Vagina (tissue), 2 donors: ENCODE measurements around the gene TCOF1. TPM values are rescaled to one million over a fixed set of nuclear protein-coding genes. Genes with fewer than 3 reads are reported as not detected.

ENCODE experiments used
- DNase-seq, 2 donors: peaks; one replicate each; pipeline ENCODE4 v3.0.0-alpha.2; 2017; ENCODE audit errors: extremely low spot score in 2 of 2
- H3K27ac ChIP-seq: fragments of 200-600 bp; sonication (generic); one replicate; pipeline ENCODE4 v1.5.1; 2019
- H3K27me3 ChIP-seq: fragments of 200-600 bp; sonication (generic); one replicate; pipeline ENCODE4 v1.5.1; 2019
- H3K36me3 ChIP-seq, 2 donors: fragments of 200-600 bp; sonication (generic); one replicate each; pipeline ENCODE4 v1.5.1; 2017 to 2019
- H3K4me1 ChIP-seq: fragments of 200-600 bp; sonication (generic); one replicate; pipeline ENCODE4 v1.5.1; 2019
- H3K4me3 ChIP-seq, 2 donors: fragments of 200-600 bp; sonication (generic); 1 replicate in 1 of 2; 2 replicates in 1 of 2; pipeline ENCODE4 v1.5.1; 2016 to 2019
- H3K9me3 ChIP-seq: fragments of 200-600 bp; sonication (generic); one replicate; pipeline ENCODE4 v1.5.1; 2019
- CTCF ChIP-seq, 3 experiments: fragments of 450-650 bp in 2 of 3; fragments of 200-600 bp in 1 of 3; sonication (generic) in 1 of 3; IDR thresholded peaks; one replicate each; pipeline ENCODE4 v1.5.1; 2017 to 2019; ENCODE audit warnings: antibody characterized with exemption in 3 of 3, mild to moderate bottlenecking in 2 of 3, moderate library complexity in 2 of 3
- POLR2A ChIP-seq, 2 donors: fragments of 450-650 bp; IDR thresholded peaks; one replicate each; pipeline ENCODE4 v1.6.1; 2017; ENCODE audit warnings: antibody characterized with exemption in 2 of 2, mild to moderate bottlenecking in 2 of 2, moderate library complexity in 2 of 2
- POLR2AphosphoS5 ChIP-seq, 2 donors: sonication (generic); formaldehyde crosslinking; IDR thresholded peaks; one replicate each; pipeline ENCODE4 v1.9.0; 2017; ENCODE audit warnings: antibody characterized with exemption in 2 of 2, mild to moderate bottlenecking in 2 of 2, low read depth in 1 of 2; ENCODE audit not compliant: insufficient read depth in 1 of 2
- intact Hi-C: fragments of 100-400 bp; cut with DNase I; formaldehyde crosslinking; loops from one replicate; pipeline ENCODE4 v1.15.1; 2023
- total RNA-seq: library from RNA; depleted of rRNA; stranded (reverse); fragments of >200 nt; gene quantifications from one replicate; pipeline ENCODE4 v1.2.3, GENCODE V29; 2016

TCOF1 gene
- total RNA-seq, 1 donor from 2014 or later = 39.3 TPM

DNA sequence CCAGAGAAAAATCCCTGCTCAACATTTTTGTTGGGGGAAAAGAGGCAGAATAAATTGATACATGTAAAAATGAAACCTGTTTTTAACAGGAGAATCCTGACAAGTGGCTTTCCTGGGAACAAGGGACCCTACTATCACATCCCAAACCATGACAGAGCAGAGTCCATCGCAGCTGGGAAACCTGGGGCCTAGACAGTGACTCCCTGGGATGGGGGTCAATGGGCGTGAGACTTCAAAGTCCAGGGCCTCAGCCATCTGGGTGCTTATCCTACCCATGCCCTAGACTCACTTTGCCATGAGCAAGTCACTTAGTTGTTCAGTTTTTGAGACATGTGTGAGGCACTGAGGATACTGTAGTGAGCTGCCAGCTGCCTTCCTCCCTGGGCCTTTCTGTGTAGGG is 5.7 kb downstream of the TCOF1 start:
- Histone ChIP-seq H3K9me3 (no peaks in the 10 kb centered on the region), H3K4me1 (peaks cover 12% of the 10 kb centered on the region), H3K4me3 (no peak overlapping the region), H3K27me3 (no peaks in the 10 kb centered on the region), H3K36me3 (peaks cover 0 to 62% of the 10 kb centered on the region in 2 donors), H3K27ac (no peak overlapping the region)
- TF ChIP-seq POLR2A (IDR thresholded peaks at IDR 0.05) (no peak), CTCF (IDR thresholded peaks at IDR 0.05) (no peak), POLR2AphosphoS5 (IDR thresholded peaks at IDR 0.05; ENCODE audit: insufficient read depth in 1 of 2, low read depth in 1 of 2) (no peak)
- intact Hi-C loops = no loop called here
- no peak for DNase-seq

- peaks cover 0 to 70% of the 10 kb centered on the region in 2 donors for H3K36me3 ChIP-seq
- H3K27me3 ChIP-seq = no peaks in the 10 kb centered on the region
- no peak overlapping the region for H3K4me3 ChIP-seq
- TF ChIP-seq POLR2AphosphoS5 (IDR thresholded peaks at IDR 0.05; ENCODE audit: insufficient read depth in 1 of 2, low read depth in 1 of 2) (no peak), CTCF (IDR thresholded peaks at IDR 0.05) (no peak), POLR2A (IDR thresholded peaks at IDR 0.05) (no peak)
- H3K27ac ChIP-seq = no peak overlapping the region
- peaks cover 4% of the 10 kb centered on the region for H3K4me1 ChIP-seq
- H3K9me3 ChIP-seq = no peaks in the 10 kb centered on the region
- DNase-seq = no peak
- intact Hi-C loops = no loop called here
Observed at GRCh38 chr5:150364004-150364403, 6.5 kb downstream of the TCOF1 start.

- intact Hi-C loops = no loop called here
- H3K36me3 ChIP-seq = peaks cover 0 to 93% of the 10 kb centered on the region in 2 donors
- DNase-seq = no peak
- H3K9me3 ChIP-seq = no peaks in the 10 kb centered on the region
- H3K4me3 ChIP-seq = no peak overlapping the region
- H3K4me1 ChIP-seq = no peaks in the 10 kb centered on the region
- no peaks in the 10 kb centered on the region for H3K27me3 ChIP-seq
- no peak overlapping the region for H3K27ac ChIP-seq
- TF ChIP-seq POLR2AphosphoS5 (IDR thresholded peaks at IDR 0.05; ENCODE audit: insufficient read depth in 1 of 2, low read depth in 1 of 2) (no peak), CTCF (IDR thresholded peaks at IDR 0.05) (no peak), POLR2A (IDR thresholded peaks at IDR 0.05) (no peak)
Observed at GRCh38 chr5:150368526-150368925, 11.0 kb downstream of the TCOF1 start.

DNA sequence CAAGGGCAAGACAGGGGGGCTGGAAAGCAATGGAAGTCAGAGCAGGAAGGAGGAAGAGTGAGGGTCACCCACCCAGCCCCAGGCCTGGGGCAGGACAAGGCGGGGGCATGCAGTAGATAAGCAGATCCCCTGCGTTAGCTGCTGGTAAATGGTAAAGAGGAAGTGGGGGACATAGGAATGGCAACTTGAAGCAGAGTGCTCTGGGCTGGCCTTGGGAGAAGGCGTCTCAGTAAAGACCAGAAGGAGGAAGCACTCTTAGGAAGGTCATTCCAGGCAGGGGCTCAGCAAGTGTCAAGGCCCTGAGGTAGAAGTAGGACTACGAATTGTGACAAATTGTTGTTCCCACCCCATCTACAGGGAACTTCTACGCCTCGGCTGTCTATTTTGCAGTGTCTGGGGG is 15.1 kb downstream of the TCOF1 start:
- Histone ChIP-seq H3K9me3 (no peaks in the 10 kb centered on the region), H3K36me3 (peaks cover 0 to 98% of the 10 kb centered on the region in 2 donors), H3K4me3 (no peak overlapping the region), H3K4me1 (no peaks in the 10 kb centered on the region), H3K27ac (no peak overlapping the region), H3K27me3 (no peaks in the 10 kb centered on the region)
- DNase-seq = no peak
- no peak for TF ChIP-seq POLR2AphosphoS5 (IDR thresholded peaks at IDR 0.05; ENCODE audit: insufficient read depth in 1 of 2, low read depth in 1 of 2)
- no peak for TF ChIP-seq CTCF (IDR thresholded peaks at IDR 0.05)
- TF ChIP-seq POLR2A (IDR thresholded peaks at IDR 0.05) = no peak
- intact Hi-C loops = no loop called here

DNA sequence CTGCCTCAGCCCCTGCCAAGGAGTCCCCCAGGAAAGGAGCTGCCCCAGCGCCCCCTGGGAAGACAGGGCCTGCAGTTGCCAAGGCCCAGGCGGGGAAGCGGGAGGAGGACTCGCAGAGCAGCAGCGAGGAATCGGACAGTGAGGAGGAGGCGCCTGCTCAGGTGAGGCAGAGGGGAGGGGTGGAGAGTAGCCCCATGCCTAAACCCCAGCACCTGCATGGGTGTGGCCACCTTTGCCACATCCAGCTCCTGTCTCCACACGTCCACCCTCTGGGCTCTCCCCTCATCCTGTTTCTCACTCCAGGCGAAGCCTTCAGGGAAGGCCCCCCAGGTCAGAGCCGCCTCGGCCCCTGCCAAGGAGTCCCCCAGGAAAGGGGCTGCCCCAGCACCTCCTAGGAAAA is 17.2 kb downstream of the TCOF1 start:
- Histone ChIP-seq H3K9me3 (no peaks in the 10 kb centered on the region), H3K36me3 (peaks cover 0 to 92% of the 10 kb centered on the region in 2 donors), H3K4me1 (no peaks in the 10 kb centered on the region), H3K27ac (no peak overlapping the region), H3K27me3 (no peaks in the 10 kb centered on the region), H3K4me3 (no peak overlapping the region)
- TF ChIP-seq CTCF (IDR thresholded peaks at IDR 0.05) = no peak
- no peak for TF ChIP-seq POLR2AphosphoS5 (IDR thresholded peaks at IDR 0.05; ENCODE audit: insufficient read depth in 1 of 2, low read depth in 1 of 2)
- TF ChIP-seq POLR2A (IDR thresholded peaks at IDR 0.05) = no peak
- intact Hi-C loops = no loop called here
- DNase-seq = no peak
